Measurements from ENCODE around the gene EXOC7.

Gene EXOC7

DNA sequence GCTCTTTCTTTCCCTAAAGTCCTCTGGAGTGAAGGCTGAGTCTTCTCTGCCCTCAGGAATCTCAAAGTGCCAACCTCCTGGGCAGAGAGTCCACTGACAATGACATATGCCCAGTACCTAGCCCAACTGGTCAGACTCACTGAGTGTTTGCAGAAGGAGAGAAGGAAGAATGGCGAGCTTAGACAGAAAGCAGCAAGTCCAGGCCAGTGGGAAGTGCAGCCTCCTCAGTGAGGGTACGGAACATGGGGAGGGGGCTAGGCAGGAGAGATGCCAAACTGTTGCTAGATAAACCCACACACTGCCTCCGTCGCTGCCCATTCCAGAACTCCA is 678 bp downstream of the EXOC7 start:
- TF ChIP-seq, protein P1, sequence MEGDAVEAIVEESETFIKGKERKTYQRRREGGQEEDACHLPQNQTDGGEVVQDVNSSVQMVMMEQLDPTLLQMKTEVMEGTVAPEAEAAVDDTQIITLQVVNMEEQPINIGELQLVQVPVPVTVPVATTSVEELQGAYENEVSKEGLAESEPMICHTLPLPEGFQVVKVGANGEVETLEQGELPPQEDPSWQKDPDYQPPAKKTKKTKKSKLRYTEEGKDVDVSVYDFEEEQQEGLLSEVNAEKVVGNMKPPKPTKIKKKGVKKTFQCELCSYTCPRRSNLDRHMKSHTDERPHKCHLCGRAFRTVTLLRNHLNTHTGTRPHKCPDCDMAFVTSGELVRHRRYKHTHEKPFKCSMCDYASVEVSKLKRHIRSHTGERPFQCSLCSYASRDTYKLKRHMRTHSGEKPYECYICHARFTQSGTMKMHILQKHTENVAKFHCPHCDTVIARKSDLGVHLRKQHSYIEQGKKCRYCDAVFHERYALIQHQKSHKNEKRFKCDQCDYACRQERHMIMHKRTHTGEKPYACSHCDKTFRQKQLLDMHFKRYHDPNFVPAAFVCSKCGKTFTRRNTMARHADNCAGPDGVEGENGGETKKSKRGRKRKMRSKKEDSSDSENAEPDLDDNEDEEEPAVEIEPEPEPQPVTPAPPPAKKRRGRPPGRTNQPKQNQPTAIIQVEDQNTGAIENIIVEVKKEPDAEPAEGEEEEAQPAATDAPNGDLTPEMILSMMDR (IDR thresholded peaks at IDR 0.05; ENCODE audit: control insufficient read depth, extremely low read depth, insufficient read depth), result no peak
- DNase-seq (ENCODE audit: low read depth), result peak; percentile 25
- H3K4me3 ChIP-seq (ENCODE audit: low read depth, low read length), result peak overlapping the region; percentile 88

DNA sequence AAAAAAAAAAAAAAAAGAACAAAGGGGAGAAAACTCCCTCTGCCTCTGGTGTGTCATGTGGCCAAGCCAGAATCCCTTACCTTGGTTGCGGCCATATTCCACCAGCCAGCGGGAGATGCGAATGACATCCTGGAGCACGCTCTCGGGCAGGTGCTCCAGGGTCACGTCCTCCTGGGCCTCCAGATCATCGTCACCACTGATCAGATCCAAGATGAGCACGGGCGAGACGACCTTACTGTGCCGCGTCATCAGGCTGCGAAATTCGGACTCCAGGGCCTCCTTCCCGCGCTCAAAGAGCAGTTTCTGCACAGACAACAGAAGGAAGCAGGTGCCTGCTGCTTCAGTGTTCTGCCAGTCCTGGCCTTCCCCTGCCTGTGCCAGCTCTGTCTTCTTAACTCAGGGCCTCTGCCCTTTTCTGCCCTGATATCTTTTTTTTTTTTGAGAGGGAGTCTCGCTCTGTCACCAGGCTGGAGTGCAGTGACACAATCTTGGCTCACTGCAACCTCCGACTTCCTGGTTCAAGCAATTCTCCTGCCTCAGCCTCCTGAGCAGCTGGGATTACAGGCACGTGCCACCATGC is 5.8 kb downstream of the EXOC7 start:
- no peak for DNase-seq (ENCODE audit: low read depth)
- H3K4me3 ChIP-seq (ENCODE audit: low read depth, low read length), result no peak overlapping the region
- TF ChIP-seq, protein P1 (IDR thresholded peaks at IDR 0.05; ENCODE audit: control insufficient read depth, extremely low read depth, insufficient read depth), result no peak

DNA sequence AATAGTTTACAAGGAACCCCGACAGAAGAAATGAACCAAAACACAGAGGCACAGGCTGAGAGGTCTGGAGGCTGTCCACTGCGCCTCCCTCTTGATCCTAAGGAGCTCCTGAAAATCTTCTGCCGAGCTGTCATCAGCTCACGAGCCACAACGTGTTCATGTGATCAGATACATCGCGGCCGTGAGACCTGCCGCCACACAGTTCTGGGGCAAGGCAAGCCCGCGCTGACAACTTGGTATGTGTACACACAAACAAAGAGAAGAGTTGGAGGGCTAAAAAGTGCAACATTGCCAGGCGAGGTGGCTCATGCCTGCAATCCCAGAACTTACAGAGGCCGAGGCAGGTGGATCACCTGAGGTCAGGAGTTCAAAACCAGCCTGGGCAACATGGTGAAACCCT is 7.6 kb downstream of the EXOC7 start:
- DNase-seq (ENCODE audit: low read depth), result no peak
- TF ChIP-seq, protein P1 (IDR thresholded peaks at IDR 0.05; ENCODE audit: control insufficient read depth, extremely low read depth, insufficient read depth), result no peak
- no peak overlapping the region for H3K4me3 ChIP-seq (ENCODE audit: low read depth, low read length)

DNA sequence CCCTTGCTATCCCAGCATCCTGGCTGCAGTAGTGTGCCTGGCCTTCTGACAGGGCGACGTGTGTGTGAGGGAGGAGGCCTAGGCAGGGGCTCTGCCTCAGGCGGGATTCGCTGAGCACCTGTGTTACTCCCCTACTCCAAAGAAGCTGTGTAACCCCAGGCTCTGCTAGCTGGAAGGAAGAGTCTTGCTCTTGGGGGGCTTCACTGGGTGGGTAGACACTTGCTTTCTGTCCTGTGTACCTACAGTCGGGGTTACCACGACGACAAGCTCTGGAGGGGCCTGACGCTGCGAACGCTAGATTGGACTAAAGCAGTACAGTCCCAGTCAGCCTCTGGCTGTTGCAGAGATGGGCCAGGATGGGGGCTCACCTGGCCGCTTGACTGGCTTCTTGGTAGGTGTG is 9.5 kb downstream of the EXOC7 start:
- TF ChIP-seq, protein P1 (IDR thresholded peaks at IDR 0.05; ENCODE audit: control insufficient read depth, extremely low read depth, insufficient read depth), result no peak

DNA sequence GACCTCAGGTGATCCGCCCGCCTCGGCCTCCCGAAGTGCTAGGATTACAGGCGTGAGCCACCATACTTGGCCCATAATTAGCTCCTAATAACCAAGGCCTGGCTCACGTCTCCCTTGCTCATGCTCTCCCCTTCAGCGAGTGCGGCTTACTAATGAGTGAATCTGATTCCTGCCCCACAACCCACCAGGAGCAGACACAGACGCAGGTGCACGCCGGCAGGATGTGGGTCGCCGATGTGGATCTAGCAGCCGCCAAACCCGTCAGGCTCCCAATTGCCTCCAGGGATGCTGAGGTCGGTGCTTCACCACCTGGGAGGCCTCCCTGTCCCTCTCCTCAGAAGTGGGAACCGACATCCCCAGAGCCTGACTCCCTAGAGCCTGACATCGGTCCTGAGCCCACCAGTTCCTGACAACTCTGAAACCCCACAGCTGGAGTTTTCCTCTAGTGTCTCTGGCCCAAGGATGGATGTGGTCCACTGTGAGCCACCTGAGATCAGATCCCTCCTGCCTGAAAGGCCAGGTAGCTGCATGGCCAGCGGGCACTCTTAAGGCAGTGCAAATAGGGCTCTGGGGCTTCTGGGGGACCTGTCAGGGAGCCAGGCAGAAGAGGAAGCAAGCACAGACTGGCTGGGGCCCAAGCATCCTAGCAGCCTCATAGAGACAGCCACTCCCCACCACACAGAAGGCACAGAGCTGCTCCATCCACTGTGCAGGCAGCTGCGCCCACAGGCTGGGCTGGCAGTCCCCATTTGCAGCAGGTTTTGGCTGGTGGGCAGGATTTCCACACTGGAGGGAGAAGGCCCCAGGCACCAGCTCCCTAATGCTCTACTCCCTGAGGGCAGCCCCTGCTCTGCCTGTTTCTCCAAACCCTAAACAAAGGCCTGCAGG is 10.8 kb downstream of the EXOC7 start:
- no peak overlapping the region for H3K4me3 ChIP-seq (ENCODE audit: low read depth, low read length)
- TF ChIP-seq, protein P1 (IDR thresholded peaks at IDR 0.05; ENCODE audit: control insufficient read depth, extremely low read depth, insufficient read depth), result no peak
- no peak for DNase-seq (ENCODE audit: low read depth)

More for the DNA sequence above, 9.5 kb downstream of the EXOC7 start:
- no peak for DNase-seq (ENCODE audit: low read depth)
- H3K4me3 ChIP-seq (ENCODE audit: low read depth, low read length), result no peak overlapping the region

DNA sequence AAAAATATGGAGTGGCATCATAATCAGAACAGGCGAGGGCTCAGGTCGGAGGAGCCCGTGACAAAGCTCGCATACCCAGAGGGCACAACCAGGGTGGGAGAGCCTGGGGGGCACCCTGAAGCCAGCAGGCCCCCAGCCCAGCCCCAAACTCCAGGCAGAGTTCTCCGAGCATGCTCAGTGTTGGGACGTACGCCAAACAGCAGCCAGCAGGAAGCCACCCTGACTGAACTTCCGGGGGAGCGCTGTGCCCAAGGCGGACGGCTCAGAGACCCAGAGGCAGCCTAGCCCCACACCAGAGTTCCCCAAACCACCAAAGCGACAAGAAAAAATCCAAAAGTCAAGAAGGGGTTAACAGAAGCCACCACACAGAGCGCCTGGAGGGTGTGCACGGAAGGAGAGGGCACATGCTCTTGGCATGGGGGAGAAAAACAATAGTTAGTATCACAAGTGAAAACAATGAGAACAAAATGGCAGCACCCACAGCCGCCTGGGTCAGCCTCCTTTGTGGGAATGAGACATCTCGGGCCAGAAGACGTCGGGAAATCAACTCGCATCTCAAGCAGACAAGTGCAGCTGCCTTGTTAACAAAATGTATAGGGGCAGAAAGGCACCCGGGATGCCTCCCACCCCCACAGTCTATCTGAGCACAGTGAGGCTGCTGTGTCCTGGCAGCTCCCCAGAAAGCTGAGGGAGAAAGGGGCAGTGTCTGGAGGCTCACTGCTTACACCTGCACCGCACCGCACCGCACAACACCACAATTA is 11.9 kb downstream of the EXOC7 start:
- TF ChIP-seq, protein P1 (IDR thresholded peaks at IDR 0.05; ENCODE audit: control insufficient read depth, extremely low read depth, insufficient read depth), result no peak

More for the DNA sequence above, 11.9 kb downstream of the EXOC7 start:
- no peak overlapping the region for H3K4me3 ChIP-seq (ENCODE audit: low read depth, low read length)
- DNase-seq (ENCODE audit: low read depth), result no peak
